Left ventricle myocardium inferior (tissue), 1 donor: Measurements from ENCODE around the gene PTPRN. TPM values are rescaled to one million over a fixed set of nuclear protein-coding genes. Genes with fewer than 3 reads are reported as not detected.

Source experiments
- DNase-seq: peaks from one replicate; pipeline ENCODE4 v3.0.0-alpha.2; 2020
- H3K27ac ChIP-seq: fragments of 200-600 bp; replicated peaks from 2 replicates; pipeline ENCODE4 v1.8.0; 2021
- H3K27me3 ChIP-seq: fragments of 200-600 bp; 2 replicates; pipeline ENCODE4 v1.8.0; 2021; ENCODE audit warnings: low read depth
- H3K36me3 ChIP-seq: fragments of 200-600 bp; 2 replicates; pipeline ENCODE4 v1.8.0; 2021
- H3K4me1 ChIP-seq: fragments of 200-600 bp; 2 replicates; pipeline ENCODE4 v1.8.0; 2021
- H3K4me3 ChIP-seq: fragments of 200-600 bp; 2 replicates; pipeline ENCODE4 v1.8.0; 2021; ENCODE audit warnings: mild to moderate bottlenecking, moderate library complexity
- H3K9me3 ChIP-seq: fragments of 200-600 bp; replicated peaks from 2 replicates; pipeline ENCODE4 v1.8.0; 2021
- CTCF ChIP-seq: fragments of 200-600 bp; IDR thresholded peaks from 2 replicates; pipeline ENCODE4 v1.8.0; 2021; ENCODE audit warnings: antibody characterized with exemption, mild to moderate bottlenecking, borderline replicate concordance
- intact Hi-C: fragments of 100-400 bp; cut with micrococcal nuclease; formaldehyde crosslinking; loops from one replicate; pipeline ENCODE4 v1.11.0; 2022
- total RNA-seq: library from RNA; stranded (reverse); fragmentation: NEBNext Ultra II Directional; extraction: Animal tissue kit (Norgen Biotek cat#: 25700); gene quantifications from one replicate; pipeline ENCODE4 v1.2.1, GENCODE V29; 2021
- donor health status: DM: no; HTN: yes; CAD: no; lungs with severe emphysema.

PTPRN gene
- total RNA-seq, 1 donor from 2014 or later = 0.11 TPM

GRCh38 chr2:219253753-219254589 lies 55.2 kb downstream of the PTPRN start, which contains the start of gene TUBA4A:
Gene TUBA4A, minus strand, starts transcription at chr2:219253918. Its CDS starts 60 bp downstream, at chr2:219253858.
- Histone ChIP-seq H3K27ac (peak within 1 kb of the TSS; percentile 87), H3K9me3 (no peaks in the 10 kb centered on the region), H3K36me3 (peaks cover 19% of the 10 kb centered on the region), H3K4me1 (peaks cover 59% of the 10 kb centered on the region), H3K27me3 (peaks cover 29% of the 10 kb centered on the region), H3K4me3 (peak within 1 kb of the TSS; percentile 85)
- intact Hi-C loops = no loop called here
- peak; percentile 86 for DNase-seq
- TF ChIP-seq CTCF = peak; percentile 42

GRCh38 chr2:219252900-219253752 lies 56.1 kb downstream of the PTPRN start, which contains the start of gene TUBA4B:
Gene TUBA4B, plus strand, starts transcription at chr2:219253243. Its CDS starts 165 bp downstream, at chr2:219253408.
- peak within 1 kb of the TSS; percentile 85 for H3K4me3 ChIP-seq
- H3K4me1 ChIP-seq = peaks cover 67% of the 10 kb centered on the region
- TF ChIP-seq CTCF = no peak
- intact Hi-C loops = no loop called here
- no peak for DNase-seq
- peaks cover 22% of the 10 kb centered on the region for H3K36me3 ChIP-seq
- H3K9me3 ChIP-seq = no peaks in the 10 kb centered on the region
- H3K27me3 ChIP-seq = peaks cover 24% of the 10 kb centered on the region
- peak within 1 kb of the TSS; percentile 87 for H3K27ac ChIP-seq

- intact Hi-C loops = no loop called here
- Histone ChIP-seq H3K27ac (peak overlapping the region; percentile 87), H3K4me1 (peaks cover 70% of the 10 kb centered on the region), H3K9me3 (no peaks in the 10 kb centered on the region), H3K36me3 (peaks cover 28% of the 10 kb centered on the region), H3K4me3 (peak overlapping the region; percentile 85), H3K27me3 (peaks cover 19% of the 10 kb centered on the region)
- no peak for DNase-seq
- no peak for TF ChIP-seq CTCF
Measured at GRCh38 chr2:219252570-219252899, 56.7 kb downstream of the PTPRN start.

GRCh38 chr2:219252084-219252483 lies 57.1 kb downstream of the PTPRN start:
- TF ChIP-seq CTCF = no peak
- no peak for DNase-seq
- Histone ChIP-seq H3K27me3 (peaks cover 15% of the 10 kb centered on the region), H3K4me1 (peaks cover 75% of the 10 kb centered on the region), H3K27ac (peak overlapping the region; percentile 87), H3K36me3 (peaks cover 33% of the 10 kb centered on the region), H3K4me3 (peak overlapping the region; percentile 85), H3K9me3 (no peaks in the 10 kb centered on the region)
- intact Hi-C loops = no loop called here

GRCh38 chr2:219251656-219252055 lies 57.5 kb downstream of the PTPRN start:
- H3K4me3 ChIP-seq = peak overlapping the region; percentile 85
- intact Hi-C loops = no loop called here
- H3K4me1 ChIP-seq = peaks cover 79% of the 10 kb centered on the region
- TF ChIP-seq CTCF = no peak
- DNase-seq = no peak
- H3K9me3 ChIP-seq = no peaks in the 10 kb centered on the region
- peaks cover 10% of the 10 kb centered on the region for H3K27me3 ChIP-seq
- peaks cover 36% of the 10 kb centered on the region for H3K36me3 ChIP-seq
- H3K27ac ChIP-seq = peak overlapping the region; percentile 87
